T47D (cell line): ENCODE data around the gene ANXA6.

Experiments
- DNase-seq, 2 experiments: peaks; one replicate each; pipeline versions ENCODE4 v3.0.0 to v3.0.0-alpha.2; 2011 to 2012; ENCODE audit warnings: low read depth in 1 of 2, low spot score in 1 of 2
- JUND ChIP-seq: IDR thresholded peaks from 2 replicates; pipeline ENCODE4 v1.6.1; 2012; ENCODE audit warnings: low read depth
- in situ Hi-C: cut with HindIII; loops from 2 replicates; pipeline ENCODE4 v1.10.0; 2016; ENCODE audit warnings: low sequenced_read_pairs, low pct_unique_long_range_greater_than_20kb

ANXA6 gene

GRCh38 chr5:151174612-151175101 is 17.1 kb upstream of the ANXA6 start:
- no peak for TF ChIP-seq JUND
- DNase-seq: no peak
- in situ Hi-C loops: no loop called here

DNA sequence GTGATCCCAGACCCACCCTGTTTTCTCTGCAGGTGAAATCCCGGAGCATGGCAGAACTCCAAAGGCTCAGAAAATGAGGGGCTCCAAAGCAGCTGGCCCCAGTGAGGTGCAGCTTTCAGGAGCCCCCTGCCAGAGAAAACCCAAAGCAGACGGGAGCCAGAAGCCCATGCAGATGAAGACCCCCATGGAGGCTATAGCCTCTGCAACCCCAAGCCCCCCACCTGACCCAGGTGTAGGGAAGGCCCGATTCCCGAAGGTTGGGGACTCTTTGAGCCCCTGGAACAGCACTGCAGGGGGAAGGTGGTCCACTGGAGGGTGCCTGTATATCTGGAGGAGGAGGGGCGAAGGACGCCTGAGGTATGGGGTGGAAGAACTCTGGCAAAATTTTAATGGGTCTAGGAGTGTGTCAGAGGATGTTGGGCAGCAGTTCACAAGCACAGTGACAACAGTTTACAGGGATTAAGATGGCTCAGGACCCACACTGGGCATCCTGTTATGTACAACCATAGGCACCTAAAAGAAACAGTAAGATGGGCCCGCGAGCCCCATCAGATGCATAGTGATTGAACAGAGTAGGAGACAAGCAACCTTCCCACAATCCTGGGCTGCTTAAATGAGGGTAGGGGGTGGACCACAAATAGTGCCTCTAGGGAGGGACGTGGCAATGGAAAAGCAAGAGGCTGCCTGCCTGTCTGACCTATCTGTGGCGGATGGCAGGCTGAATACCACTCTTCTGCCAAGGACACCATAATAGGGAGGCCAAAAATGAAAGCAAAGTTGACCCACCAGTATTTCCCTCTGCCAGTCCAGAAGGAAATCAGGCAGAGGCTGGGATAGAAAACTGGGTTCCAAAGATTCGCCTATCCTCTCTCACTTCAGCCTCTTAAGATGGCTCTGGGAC is 16.4 kb upstream of the ANXA6 start:
- no peak for TF ChIP-seq JUND
- DNase-seq: no peak
- in situ Hi-C loops: no loop called here

GRCh38 chr5:151171529-151171928 is 13.9 kb upstream of the ANXA6 start:
- no peak for DNase-seq
- in situ Hi-C loops: no loop called here
- no peak for TF ChIP-seq JUND

DNA sequence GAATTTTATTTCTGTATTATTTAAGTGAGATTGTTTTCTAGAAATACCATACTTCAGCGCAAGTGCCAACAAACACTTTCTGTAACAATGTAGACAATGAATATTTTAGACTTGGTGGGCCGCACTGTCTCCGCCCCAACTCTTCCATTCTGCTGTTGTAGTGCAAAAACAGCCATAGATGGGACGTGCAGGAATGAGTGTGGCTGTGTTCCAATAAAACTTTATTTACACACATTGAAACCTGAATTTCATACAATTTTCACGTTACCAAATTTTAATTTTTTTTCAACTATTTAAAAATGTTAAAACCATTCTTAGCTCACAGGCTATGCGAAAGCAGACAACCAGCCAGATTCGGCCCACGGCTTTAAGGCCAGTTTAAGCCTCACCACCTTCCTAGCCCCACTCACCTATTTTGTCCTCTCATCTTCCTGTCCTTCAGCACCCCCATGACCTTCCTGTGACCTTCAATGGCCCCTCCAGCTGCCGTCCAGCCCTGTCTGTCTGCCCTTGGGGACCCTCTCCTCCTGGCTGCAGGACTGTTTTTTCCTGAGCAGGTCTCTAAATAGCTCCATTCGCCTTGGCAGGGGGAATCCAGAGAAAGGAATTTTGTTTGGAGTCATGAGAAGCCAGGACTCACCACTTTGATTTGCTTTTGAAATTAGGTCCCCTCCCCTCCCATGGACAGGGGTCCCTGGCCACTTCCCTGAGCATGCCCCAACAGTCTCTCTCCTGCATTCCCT is 11.2 kb upstream of the ANXA6 start:
- no peak for TF ChIP-seq JUND
- DNase-seq: no peak
- in situ Hi-C loops: no loop called here

GRCh38 chr5:151167022-151167421 is 9.4 kb upstream of the ANXA6 start:
- in situ Hi-C loops: no loop called here
- DNase-seq: no peak
- no peak for TF ChIP-seq JUND

DNA sequence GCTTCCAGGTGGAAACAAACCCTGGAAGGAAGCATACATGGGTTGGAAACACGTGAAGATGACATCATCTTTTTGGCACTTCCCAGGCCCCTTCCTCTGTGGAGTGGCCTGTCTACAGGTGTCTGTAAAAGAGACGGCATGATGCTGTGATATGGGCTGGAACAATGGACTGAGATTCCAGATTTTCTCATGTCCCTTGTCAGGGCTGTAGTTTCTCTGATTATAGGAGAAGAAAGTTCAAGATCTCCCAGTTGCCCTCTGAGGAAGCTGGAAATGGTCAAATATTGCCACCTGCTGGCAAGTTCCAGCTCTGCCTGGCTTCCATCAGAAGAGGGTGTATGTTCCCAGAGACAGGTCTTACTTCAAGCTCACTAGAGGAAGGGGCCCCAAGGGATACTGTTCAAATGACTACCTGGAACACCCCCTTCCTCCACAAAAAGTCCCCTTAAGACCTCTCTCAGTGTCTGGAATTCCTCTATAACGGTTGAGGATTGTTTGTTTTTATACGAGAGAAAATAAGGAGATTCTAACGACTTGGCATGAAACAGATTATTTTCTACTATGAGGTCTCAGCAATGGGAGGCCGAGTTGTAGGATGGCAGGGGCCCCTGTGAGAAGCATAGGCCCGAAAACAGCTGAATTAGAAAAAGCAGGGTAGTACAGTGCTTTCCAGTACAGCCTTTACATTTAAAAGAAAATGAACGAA is 7.3 kb upstream of the ANXA6 start:
- peak; percentile 58 to 90 for DNase-seq
- no peak for TF ChIP-seq JUND
- in situ Hi-C loops: no loop called here

DNA sequence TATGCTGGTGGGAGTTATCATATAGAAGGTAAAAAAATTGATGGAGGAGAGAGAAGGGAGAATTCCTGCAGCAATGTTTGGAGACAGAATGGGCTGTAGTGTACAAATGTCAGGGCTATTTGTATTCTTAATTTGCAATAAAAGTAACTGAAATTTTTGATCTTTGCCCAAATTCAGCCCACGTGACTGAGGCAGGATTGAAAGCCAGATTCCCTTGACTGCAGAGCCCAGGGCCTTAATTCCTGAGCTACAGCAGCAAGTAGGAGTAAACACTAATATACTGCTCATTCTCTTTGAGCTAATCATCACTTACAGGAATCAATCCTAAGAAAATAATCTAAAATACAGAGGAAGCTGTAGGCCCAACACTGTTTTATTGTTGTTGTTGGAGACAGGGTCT is 5.2 kb upstream of the ANXA6 start:
- in situ Hi-C loops: no loop called here
- no peak for TF ChIP-seq JUND
- DNase-seq: no peak

- DNase-seq: no peak
- in situ Hi-C loops: no loop called here
- no peak for TF ChIP-seq JUND
These were observed 2.2 kb upstream of the ANXA6 start for GRCh38 chr5:151159649-151160373.

GRCh38 chr5:151158287-151158661 is 695 bp upstream of the ANXA6 start:
- no peak for DNase-seq
- in situ Hi-C loops: no loop called here
- no peak for TF ChIP-seq JUND

DNA sequence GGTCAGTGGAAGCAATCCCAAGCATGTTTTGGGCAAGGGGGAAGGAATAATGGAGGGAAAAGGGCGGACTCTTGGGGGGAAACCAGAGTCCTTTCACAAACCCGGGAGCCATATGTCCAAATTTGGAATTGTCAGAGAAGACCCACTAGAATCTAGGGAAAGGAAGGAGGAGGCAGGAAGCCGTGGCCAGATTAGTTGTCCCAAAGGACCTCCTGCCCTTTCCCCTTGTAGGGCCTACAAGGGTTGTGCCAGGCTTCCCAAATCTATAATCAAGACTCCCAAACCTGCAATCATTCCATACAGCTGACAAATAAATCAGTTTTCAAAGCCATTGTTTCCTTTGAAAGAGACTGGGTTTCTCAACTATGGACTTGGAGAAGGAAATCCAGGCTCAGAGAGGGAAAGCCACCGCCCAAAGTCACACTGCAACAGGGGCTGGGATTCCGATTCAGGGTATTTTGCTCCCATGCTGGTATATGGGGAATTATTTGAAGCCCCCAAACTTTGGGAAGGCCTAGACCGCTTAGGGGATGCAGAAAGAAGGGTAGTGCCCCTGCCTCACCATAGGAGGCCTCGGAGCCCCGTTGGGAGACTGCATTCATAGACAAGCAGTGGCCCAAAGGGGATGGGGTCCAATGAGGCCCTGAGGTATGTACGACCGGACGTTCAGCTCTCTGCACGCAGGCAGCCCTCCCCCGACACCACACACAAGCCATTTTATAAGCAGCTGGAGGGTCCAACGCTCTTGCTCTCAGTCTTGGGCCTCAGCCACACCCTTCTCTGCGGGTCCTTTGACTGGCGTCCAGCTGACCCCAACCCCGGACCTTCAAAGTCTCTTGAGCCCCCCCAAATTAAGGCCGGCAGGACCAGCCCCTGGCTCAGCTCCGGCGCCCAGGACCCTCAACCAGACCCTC is 815 bp downstream of the ANXA6 start:
- TF ChIP-seq JUND: no peak
- in situ Hi-C loops: no loop called here
- DNase-seq: peak in 1 of 2 experiments; percentile 38

DNA sequence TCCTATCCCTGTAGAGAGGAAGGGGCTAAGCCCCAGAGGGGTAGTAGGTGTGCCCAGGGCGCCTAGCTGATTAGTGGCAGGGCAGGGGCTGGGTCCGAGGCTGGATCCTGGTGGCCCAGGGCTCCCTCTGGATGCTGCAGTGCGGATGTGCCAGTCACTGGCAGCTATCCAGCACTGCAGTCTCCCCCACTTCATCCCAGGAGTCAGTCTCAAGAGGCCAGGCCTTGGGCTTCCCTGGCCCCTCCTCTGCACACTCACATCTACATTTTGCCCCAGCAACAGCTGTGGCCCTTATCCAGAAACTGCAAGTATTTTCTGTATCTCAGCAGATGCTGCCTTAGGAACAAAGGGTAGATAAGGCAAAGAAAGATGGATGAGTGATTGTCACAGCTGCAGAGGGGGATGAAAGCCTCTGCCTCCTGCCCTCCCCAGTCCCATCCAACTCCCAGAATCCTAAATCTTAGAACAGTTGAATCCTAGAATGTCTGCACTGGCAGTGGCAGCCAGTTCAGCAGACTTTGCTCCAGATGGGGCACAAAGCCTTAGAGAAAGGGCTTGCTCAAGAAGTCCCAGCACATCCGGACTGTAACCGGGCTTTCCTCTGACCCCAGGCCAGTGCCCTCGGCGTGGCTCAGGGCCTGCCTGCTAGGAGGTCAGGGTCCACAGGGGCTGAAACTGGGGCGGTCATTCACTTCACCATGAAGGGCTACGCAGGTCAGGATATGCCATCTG is 1.6 kb downstream of the ANXA6 start:
- DNase-seq: peak; percentile 36 to 46
- in situ Hi-C loops: no loop called here
- TF ChIP-seq JUND: no peak
